HG02938 (cell line): Measurements from ENCODE around the gene SORCS2.

ENCODE experiments used
- ATAC-seq: cut with Tn5 transposase; IDR thresholded peaks from one replicate; pipeline ENCODE4 v1.9.1; 2021; ENCODE audit warnings: mild to moderate bottlenecking, moderate library complexity; ENCODE audit not compliant: unreplicated experiment

SORCS2 gene

DNA sequence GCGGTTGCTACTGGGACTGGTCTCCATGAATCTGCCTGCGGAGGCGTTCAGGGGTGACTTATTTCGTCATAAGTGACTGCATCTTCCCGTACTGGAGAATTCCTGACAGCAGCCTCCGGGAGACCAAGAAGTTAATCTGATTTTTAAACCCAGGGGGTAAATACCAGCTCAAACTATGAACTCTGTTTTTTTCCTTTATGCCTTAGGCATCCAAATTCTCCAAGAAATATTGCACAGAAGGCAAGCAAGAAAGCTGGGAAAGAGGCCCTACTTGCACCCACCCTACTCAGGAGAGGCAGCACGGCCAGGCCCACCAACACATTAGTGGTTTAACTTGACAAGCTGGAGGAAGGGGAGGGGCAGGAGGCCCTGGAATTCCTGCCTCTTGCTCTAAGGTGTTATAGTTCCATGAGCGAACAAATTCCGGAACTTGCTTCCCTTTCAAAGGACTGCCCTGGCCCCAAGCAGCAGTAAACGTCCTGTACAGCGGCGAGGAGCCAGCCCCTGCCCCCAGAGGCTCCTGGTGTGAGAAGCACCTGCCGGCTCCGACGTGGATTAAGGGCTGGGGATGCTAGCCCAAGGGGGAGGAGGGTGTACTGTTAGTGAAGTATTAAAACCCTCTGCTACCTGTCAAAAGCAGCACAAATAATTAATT lies 570.2 kb downstream of the SORCS2 start:
- no peak for ATAC-seq

DNA sequence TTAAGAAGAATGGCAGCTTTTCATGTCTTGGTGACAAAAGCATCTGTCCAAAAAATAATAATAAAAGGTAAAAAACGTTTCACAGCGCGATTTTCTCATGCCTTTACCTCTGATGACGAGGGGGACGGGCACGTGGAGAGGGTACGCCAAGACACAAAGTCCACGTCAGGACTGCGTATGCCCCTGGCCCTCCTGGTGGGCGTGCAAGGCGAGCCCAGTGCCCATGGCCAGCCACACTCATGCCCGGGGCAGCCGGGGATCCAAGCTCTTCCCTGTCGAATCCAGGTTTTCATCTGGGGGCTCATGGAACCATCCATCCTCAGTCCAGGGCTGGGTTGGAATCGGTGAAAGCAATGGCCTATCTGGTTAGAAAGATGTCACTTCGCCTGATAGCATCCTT lies 570.8 kb downstream of the SORCS2 start:
- no peak for ATAC-seq

DNA sequence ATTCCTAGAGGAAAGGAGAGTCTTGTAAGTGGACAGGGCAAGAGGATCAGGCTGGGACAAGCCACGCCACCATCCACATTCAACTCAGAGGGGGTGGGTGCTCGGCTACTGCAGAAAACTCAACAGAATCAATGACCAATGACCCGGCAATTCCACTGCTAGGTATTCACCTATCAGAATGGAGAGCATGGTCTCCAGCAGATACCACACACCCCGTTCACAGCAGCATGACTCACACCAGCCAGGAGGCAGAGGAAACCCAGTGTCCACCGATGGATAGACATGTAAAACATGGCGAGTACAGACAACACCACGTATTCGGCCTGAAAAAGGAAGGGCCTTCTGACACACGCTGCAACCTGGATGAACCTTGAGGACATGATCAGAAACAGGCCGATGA lies 571.5 kb downstream of the SORCS2 start:
- no peak for ATAC-seq

DNA sequence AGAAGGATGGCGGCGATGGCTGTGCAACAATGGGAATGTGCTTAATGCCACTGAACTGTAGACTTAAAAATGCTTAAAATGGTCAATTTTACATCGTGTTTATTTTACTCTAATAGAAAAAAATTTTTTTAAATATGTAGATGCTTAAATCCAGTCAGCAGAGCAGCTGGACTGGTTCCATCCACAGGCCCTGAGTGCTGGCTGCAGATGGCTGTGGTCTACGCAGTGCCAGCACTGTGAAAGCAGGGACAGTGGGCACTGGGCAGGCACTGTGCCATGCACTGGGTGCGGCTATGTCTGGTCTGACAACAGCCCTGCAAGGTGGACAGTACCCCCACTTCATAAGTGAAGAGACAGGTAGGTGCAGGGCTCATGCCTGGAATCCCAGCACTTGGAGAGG lies 572.1 kb downstream of the SORCS2 start:
- ATAC-seq: no peak

DNA sequence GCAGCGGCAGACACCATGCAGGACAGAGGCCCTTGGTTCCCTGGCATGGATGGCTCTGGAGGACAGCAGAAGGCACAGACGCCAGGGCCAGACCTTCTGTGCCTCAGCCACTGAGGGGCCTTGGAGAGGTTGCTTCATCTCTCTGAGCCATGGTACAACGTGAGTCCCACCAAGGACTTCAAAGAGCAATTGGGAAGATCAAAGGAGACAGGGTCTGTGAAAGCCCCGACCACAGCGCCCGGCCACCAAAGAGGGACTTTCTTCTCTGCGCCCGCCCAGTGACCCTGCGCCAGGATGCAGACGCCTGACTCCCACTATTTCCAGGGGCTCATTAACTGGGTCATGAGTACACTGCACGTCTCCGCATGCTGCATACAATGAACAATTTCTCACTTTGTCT lies 573.3 kb downstream of the SORCS2 start:
- no peak for ATAC-seq

DNA sequence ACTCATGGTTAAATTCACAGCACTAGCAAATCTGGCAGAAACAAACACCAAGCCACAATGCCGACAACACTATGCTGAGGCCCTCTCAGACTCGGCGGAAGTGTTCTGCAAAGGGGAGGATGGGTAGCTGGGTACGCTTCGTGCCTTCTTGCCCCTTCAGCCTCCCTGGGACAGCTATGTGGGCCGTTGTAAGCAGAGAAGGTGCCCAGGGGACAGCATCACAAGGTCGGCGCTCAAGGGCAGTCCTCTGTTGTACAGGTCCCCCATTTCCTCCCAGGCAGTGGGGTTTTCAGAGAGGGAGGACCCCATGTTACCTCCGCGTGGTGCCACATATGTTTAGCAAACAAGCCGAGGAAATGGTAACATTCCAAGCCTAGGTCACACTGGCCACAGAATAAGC lies 573.7 kb downstream of the SORCS2 start:
- no peak for ATAC-seq

DNA sequence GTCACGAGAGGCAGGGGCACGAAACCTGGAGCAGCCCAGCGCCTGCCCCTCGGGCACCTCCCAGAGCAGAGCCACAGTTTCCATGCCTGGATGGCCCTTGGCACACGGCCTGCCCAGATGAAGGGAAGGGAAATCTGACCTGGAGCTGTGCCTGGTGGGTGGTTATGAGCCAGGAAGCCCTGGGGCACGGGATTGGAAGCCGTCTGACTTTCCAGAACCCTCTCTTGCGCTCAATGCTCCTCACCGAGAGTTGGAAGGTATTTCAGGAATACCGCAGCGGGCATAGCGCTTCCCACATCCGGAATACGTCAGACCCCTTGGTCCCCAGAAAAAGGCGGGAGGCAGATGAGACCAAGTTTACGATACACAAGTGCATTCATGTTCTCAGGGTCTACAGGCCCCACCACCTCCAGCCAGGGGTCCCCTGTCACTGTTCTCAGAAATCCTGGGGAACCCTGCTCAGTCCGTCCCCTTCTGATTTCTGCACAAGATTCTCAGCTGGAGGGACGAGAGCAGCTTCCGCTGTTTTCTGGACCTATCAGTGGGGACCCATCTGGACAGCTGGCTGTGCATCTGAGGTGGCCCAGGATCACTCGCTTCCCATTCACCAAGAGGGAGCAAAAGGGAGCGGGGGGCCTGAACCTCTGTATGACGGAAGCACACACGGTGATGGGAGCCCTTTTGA lies 574.5 kb downstream of the SORCS2 start:
- ATAC-seq: no peak

DNA sequence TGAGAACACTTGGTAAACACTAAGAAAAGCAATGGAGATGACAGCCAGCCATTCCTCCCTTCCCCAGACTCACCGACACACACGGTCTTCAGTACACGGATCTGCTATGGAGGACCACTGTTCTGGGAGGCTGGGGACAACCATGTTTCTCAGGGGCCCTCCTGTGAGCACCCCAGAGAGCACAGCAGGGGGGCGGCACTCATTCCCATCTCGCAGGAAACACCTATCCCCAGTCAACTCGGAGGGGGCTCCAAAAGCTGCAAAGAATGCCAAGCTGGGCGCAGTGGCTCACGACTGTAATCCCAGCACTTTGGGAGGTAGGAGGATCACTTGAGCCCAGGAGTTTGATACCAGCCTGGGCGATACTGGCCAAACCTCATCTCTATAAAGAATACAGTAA lies 575.2 kb downstream of the SORCS2 start:
- no peak for ATAC-seq

DNA sequence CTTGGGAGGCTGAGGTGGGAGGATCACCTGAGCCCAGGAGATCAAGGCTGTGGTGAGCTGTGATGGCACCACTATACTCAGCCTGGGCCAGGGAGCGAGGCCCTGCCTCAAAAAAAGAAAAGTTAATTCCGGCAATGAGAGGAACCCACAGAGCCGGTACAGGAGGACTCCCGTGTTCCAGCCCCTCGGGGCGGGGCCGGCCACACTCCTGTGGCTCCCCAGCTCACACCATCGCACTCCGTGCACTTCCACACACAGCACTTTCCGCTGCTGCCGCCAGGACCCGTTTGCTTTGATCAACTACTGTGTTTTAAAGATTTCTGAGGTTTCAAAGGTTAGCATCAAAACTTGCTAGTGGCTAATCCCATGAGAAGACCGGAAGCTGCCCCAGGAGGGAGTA lies 575.6 kb downstream of the SORCS2 start:
- ATAC-seq: no peak

DNA sequence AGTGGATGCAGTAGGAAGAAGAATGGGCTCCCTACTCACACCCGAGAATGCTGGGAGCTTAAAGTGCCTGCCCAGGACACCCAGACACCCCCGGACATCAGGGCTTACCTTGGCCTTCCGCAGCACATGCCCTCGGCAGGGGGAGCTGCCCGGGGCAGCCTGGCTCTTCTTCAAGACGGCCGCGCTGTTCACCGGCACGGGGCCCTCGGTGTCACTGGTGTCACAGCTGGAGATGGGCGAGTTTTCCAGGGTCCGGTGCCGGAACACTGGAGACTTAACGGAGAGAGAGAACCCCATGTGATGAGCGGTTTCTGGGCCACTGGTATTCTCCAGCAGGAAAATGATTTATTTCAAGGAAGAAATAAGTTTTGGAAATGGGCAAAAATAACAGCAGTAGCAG lies 576.4 kb downstream of the SORCS2 start:
- ATAC-seq: no peak

DNA sequence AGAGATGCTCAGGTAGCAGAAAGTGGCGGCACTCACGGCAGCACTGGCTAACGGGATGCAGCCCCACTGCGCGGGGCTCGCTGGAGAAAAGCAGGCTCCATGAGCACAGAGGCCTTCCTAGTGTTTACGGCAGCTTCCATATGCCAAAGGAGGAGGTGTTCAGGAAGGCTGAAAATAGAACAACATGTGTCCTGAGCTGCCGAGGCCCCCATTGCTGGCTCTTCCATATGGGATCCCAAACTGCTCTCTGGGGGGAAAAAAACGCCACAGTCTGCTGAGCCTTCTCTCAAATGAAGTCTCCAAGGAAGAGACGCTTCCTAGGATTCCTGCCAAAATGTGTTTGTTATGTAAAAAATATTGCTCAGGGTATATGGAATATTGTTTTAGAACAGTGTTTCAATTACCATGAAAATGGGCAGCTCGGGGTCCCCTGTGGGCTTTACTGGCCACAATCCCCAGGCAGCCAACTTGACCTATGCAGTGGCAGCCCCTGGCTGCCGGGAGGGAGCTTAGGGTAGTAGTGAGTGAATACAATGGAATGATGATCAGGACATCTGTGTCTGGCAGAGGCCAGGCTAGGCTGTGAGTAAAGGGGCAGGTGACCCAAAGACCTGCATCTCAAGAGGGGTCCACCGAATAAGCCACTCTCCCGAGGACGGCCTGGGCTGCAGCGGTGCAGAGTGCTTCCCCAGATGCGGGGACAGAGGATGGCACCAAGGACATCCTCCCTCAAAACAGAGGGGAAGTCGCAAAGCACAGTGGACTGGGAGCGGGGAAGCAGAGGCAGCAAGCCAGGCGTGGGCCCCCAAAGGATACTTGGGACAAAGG lies 577.3 kb downstream of the SORCS2 start:
- ATAC-seq: no peak

DNA sequence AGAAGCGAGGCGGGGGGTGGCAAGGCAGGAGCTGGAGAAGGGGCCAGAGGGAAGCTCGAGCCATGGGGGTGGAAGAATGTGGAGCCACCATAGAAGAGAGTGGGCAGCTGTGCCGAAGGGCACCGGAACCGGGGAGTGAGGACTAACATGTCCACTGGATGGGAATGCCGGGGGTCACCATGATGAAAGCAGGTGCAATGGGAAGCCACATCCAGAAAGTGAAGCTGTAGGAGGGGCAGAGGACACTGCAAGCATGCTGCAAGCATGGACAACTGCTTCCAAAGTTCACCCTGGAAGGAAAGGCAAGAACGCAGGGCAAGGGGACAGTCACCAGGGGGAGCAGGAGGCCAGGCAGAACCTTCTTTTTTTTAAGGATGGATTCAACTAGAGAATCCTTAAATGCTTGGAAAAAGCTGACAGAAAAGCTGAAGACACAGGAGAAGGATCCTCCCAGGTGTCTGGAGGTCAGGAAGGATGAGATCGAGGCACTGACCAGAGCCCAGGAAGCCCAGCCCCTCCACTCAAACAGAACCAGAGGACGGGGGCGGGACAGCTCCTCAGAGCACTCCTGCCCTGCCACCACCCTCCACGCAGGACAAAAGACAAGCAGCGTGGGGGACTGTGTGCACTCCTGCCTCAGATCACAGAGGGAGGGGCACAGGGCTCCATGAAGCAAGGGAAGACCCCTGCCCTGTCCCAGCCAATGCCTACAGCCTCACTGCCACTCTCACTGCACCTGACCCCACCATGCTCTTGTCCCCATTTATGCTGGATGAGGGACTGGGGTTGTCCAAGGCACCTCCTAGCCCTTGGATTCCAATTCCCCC lies 578.1 kb downstream of the SORCS2 start:
- ATAC-seq: no peak

DNA sequence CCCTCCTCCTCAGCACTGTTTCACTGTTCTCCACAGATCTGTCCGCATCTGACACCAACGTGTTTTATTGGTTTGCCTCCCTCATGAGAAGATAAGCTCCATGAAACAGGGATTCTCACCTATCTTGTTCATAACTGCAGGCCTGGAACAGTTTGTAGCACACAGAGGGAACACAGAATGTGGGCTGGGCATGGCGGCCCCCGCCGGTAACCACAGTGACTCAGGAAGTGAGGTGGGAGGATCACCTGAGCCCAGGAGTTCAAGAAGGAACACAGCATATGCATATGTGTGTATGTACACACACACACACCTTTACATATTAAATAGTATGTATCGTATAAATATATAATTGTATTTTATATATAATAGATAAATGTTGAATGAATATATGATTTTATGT lies 578.7 kb downstream of the SORCS2 start:
- ATAC-seq: no peak

DNA sequence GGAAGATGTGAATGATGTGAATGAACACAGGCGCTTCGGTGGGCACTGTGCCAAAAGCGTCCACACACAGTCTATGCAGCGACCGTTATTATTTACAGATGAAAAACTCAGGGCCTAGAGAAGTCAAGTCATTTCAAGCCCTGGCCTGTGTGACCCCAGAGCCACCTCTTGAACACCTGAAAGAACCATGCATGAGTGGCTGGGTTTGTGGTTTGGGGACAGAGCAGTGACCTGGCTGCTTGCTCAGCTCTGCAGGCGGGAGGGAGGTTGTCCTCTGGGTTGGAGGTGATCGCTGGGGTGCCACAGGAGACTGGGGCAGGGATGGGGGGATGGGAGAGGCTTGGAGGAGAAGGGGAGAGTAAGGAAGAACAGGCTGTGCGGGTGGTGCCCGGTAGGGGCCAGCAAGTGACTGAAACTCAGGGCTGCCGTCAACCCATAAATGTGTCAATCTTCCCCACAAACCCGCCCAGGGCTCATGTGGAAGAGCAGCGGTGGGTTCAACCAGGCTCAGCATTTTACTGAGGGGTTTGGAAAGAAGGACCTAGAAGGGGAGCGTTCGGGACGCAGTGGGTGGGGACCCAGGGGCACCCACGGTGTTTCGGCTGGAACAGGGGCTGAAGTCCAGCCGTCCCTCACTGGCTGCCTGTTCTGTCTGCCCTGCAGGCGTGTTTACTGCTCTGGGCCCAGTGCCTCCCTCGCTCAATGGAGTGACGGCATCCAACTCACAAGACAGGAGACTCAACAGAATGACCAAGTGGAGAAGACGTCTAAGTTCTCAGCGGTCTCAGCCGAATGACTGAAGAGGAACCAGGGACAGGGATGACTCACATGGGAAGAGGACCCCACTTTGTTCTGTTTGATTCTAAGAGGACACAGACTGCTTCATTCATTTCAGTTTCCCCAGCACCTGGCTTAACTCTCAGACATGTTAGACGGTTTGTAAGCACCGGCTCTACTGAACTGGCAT lies 579.5 kb downstream of the SORCS2 start:
- ATAC-seq: peak; percentile 88

DNA sequence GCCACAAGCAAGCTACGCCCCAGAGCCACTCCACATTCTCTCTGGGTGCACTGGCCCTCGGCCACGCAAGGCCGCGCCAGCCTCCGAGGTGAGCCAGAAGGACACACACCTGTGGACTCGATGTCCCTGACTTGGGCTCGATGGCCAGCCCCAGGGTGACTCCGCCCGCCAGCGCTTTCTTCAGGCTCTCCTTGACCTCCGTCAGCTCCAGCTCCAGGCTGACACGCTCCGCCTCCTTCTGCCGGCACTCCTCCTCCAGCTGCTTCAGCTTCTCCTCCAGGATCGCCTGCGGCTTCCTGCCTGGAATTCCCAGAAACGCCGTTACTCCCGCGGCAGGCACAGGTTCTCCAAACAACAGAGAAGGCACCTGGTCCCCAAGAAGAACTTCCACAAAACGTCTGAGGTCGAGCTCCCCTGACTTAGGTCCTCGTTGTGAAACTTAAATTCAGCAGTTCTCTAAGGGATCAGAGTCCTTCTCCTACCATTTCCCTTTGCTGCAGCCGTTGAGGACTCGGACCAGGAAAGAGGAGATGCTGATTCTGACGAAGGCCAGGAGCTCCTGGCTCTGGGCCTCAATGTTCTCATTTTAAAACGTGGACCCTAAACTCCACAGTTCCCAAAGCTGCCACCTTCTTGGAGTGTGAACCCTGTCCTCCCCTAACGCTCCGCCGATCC lies 580.5 kb downstream of the SORCS2 start:
- no peak for ATAC-seq

DNA sequence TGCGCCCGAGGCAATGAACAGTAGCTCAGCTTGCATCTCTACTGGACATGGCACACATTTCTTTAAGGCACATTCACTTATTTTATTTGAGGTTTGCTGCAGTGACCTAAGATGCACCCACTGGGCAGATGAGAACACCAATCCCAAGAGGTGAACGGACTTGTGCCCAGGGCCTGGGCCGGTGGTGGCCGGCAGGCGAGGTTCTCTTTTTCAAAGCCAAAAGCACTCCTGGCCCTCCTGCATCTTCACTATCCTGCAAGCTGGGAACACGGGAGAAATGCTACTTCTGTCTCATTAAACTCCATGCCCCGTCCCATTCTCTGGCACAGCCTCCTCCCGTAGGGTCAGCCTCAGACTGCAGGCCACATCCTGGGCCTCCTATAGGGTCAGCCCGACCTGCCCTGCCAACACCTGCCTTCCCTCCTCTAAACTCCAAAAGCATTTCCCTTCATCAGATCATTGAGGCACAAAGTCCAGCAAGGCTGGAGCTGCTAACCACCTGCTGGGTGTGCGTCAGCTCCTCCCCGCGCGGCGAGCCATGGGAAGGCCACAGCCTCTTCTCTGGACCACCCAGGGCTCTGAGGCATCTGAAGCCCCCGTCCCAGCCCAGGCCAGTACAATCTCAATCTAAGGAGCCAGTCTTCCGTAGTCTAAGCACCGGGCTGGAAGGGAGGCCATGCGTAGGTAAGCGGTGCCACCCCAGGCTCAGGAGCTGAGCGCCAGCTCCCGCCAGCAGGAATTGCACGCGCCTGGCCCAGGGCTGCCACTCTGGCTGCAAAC lies 581.3 kb downstream of the SORCS2 start:
- no peak for ATAC-seq

DNA sequence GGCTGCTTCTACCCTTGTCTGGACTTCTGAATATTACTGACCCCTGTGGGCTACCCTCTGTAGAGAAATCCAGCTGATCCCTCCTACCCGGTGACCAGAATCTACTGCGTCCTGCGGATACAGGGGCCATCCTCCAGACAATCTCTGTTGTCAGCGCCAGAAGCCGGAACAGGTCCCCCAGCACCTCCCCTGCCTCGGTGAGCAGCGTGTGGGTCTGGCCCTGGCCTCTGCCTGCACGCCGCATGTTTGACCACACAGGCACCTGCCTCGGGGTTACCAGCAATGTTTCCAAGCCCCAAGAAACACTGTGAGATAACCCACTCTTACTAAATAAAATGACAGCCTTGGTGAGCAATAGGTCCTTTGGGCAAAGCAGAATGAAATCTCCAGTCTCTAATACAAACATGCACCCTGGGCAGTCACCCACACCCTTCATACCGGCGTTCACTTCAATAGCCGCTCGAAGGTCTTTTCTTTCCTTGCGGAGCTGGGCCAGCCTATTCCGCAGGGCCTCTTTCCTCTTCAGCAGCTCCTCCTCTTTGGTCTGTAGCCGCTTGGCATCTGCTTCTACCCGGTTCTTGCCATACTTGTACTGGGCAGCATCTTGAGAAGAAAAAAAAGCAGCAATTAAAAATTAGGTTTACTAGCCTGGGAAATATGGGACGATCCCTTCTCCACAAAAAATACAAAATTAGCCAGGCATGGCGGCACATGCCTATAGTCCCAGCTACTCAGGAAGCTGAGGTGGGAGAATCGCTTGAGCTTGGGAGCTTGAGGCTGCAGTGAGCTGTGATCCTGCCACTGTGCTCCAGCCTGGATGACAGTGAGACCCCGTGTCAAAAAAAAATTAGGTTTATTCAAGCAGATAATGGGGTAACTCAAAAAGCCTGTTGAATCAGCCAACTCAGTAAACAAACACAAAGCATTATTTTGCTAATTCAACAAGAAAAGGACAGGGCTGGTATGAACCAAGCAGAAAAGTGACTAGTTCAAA lies 582.3 kb downstream of the SORCS2 start:
- ATAC-seq: no peak
